Panc1 (cell line): ENCODE data around the gene CHST11.

Source experiments
- CTCF ChIP-seq: fragments of 450-650 bp; IDR thresholded peaks from 2 replicates; pipeline ENCODE4 v1.5.1; 2017; ENCODE audit warnings: mild to moderate bottlenecking
- POLR2AphosphoS5 ChIP-seq: IDR thresholded peaks from 2 replicates; pipeline ENCODE4 v1.6.1; 2012; ENCODE audit warnings: mild to moderate bottlenecking, low read depth, low read length, moderate library complexity

GRCh38 chr12:104435765-104436164 lies 21.0 kb upstream of the CHST11 start:
- TF ChIP-seq CTCF (no peak), POLR2AphosphoS5 (no peak)
